GM21381 (cell line): ENCODE data around the gene BRD3.
"Not testable (repeated sequence)": the region's sequence is repeated elsewhere in the genome, so short reads cannot be mapped to it uniquely, and the experiment has no call there.

Experiments used
- ATAC-seq: cut with Tn5 transposase; IDR thresholded peaks from one replicate; pipeline ENCODE4 v1.9.1; 2021; ENCODE audit warnings: mild to moderate bottlenecking, moderate library complexity; ENCODE audit not compliant: unreplicated experiment

The BRD3 gene

GRCh38 chr9:134067904-134068743 is at the start of gene BRD3:
Gene BRD3, minus strand, starts transcription at chr9:134068026. Its CDS starts 14,549 bp downstream, at chr9:134053477.
- ATAC-seq, result peak; percentile 74

GRCh38 chr9:134112561-134112960 is 44.7 kb upstream of the BRD3 start:
- no peak for ATAC-seq

DNA sequence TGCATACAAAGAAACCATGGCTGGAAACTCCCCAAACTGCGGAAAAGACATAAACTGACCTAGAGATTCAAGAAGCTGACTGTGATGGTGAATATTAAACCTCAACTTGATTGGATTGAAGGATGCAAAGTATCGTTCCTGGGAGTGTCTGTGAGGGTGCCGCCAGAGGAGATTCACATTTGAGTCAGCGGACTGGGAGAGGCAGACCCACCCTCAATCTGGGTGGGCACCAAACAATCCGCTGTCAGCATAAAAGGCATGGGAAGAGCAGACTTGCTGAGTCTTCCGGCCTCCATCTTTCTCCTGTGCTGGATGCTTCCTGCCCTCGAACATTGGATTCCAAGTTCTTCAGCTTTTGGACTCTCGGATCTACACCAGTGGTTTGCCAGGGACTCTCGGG is 43.2 kb upstream of the BRD3 start:
- no peak for ATAC-seq

DNA sequence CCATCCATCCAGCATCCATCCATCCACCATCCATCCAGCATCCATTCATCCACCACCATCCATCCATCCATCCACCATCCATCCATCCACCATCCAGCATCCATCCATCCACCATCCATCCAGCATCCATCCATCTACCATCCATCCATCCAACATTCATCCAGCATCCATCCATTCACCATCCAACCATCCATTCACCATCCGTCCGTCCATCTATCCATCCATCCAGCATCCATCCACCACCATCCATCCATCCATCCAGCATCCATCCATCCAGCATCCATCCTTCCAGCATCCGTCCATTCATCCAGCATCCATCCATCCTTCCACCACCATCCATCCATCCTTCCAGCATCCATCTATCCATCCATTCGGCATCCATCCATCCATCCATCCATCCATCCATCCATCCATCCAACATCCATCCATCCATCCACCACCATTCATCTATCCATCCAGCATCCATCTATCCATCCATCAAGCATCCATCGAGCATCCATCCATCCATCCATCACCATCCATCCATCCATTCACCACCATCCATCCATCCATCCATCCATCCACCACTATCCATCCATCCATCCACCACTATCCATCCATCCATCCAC is 35.7 kb upstream of the BRD3 start:
- no peak for ATAC-seq

- ATAC-seq, result no peak
Observed at GRCh38 chr9:134101623-134102149, 33.9 kb upstream of the BRD3 start.

DNA sequence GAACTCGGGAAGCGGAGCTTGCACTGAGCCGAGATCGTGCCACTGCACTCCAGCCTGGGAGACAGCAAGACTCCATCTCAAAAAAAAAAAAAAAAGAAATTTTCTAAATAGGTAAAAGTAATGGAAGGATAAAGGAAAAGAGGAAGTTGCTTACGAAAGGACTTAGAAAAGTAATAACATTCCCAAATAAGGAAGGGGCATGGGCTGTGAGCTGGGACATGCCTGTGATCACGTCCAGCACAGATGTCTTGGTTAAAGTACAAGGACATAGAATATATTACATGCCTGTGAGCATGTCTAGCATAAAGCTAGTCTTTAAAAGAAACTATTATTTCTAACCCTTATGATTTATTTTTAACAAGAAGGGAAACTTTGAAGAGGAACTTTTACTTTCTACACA is 33.3 kb upstream of the BRD3 start:
- not testable (repeated sequence) for ATAC-seq

DNA sequence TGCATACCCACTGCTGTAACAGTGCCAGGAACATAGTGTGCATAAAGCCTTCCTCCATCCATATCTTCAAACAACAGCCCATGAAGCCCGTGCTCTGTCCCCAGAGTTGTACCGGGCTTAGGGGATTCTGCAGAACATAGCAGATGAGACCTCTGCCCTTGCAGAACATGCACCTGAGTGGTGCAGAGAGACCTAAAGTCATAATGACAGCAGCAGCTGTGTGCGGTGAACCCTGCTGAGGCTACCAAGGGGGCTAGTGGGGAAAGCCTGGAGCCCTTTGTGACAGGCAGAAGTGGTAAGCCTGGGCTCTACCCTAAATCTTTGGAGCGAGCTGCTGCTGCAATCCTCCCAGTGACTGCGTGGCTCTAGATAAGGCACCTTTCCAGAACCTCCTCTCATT is 32.2 kb upstream of the BRD3 start:
- no peak for ATAC-seq

DNA sequence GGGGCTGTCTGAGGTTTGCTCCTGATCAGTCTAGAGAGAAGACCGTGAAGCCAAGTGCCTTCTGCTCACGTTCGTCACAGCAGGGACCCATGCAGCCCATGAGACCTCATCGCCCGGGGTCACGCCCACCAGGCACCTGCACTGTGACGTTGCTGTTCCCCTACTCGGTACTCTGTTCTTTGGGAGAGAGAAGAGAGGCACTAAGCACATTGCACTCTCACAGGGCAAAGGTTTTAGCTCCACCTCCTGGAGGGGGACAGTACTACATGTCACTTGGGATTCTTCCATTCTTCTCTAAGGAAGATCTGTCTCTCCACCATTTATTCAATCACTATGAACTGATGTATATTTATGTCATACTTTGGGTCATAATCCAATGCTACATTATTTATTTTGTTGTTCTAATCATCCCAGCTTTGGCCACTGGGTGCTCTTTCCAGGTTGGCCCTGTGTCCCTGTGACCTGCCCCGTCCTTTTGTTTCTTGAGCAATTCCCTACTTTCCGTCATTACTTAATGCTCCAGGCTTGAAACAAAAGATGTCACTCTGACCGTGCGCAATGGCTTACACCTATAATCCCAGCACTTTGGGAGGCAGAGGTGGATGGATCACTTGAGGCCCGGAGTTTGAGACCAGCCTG is 31.4 kb upstream of the BRD3 start:
- ATAC-seq, result no peak

DNA sequence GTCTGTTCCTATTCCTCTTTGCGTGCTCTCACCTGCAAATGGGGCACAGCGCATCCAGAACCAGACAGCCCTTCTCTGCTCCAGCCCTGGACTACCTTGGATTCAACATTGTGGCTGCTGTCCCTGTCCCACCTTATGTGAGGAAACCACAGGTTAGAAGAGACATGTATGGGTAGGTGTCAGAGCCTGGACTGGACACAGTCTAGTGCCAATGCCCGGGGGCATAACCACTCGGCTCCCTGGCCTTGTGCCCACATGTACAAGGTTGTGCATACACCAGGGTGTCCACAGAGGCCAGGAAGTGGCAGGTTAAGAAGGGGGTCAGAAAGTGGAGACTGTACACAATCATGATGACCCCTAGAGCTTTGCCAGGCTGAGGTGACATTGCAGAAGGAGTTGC is 22.1 kb upstream of the BRD3 start:
- ATAC-seq, result no peak

DNA sequence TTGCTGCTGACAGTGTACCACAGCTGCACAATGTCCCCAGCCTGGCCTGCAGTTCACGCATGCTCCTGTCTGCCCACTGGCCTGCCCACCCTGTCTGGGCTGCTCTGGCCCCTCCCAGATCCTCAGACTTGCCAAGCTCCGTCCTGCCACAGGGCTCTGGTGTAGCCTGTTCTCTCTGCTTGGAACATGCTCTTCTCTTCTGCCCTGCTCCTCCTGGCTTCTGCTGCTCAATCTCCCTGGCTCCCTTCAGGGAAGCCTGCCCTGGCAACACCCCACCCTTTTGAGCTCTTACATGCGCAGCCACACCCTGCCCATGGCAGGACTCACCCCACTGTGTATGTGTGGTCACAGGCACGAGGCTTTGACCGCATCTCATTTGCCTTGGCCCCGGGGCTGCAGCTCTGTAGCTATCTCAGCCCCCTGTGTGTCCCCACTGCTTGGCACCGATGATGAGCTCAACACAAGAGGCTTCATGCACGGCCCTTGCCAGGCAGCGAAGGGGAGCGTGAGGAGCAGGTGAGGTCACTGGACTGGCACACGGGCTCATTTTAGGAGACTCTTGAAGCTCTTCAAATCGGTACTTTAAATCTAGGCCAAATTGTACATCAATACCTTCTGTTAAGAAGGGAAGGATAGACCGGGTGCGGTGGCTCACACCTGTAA is 20.4 kb upstream of the BRD3 start:
- ATAC-seq, result no peak

DNA sequence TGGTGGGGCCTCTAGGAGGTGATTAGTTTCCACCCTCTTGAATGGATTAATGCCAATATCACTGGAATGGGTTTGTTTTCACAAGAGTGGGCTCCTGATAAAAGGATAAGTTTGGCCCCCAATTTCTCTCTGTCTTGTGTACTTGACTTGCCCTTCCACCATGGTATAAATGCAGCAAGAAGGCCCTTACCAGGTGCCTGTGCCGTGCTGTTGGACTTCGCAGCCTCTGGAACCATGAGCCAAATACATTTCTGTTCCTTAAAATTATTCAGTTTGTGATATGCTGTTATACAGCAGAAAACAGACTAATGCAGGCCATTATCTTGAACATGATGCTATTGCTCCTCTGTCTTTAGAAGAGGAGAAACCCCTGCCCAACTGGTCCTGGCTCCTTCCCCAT is 17.8 kb upstream of the BRD3 start:
- ATAC-seq, result no peak

DNA sequence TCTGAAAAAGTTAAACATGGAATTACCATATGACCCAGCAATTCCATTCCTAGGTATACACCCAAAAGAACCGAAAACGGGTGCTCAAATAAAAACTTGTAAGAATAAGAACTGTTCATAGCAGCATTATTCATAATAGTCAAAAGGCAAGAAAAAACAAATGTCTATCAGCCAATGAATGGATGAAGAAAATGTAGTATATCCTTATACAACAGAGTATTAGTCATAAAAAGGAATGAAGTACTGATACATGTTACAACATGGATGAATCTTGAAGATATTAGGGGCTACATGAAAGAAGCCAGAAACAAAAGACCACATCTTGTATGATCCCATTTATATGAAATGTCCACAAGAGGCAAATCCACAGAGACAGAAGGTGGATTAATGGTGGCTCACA is 15.6 kb upstream of the BRD3 start:
- no peak for ATAC-seq

- ATAC-seq, result no peak
Observed at GRCh38 chr9:134076644-134077043, 8.8 kb upstream of the BRD3 start.

DNA sequence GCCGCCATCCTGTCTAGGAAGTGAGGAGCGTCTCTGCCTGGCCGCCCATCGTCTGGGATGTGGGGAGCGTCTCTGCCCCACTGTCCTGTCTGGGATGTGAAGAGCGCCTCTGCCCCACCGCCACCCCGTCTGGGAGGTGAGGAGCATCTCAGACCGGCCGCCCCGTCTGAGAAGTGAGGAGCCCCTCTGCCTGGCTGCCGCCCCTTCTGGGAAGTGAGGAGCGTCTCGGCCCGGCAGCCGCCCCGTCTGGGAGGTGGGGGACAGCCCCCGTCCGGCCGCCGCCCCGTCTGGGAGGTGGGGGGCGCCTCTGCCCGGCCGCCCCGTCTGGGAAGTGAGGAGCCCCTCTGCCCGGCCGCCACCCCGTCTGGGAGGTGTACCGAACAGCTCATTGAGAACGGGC is 7.9 kb upstream of the BRD3 start:
- ATAC-seq, result not testable (repeated sequence)

- ATAC-seq, result no peak
Observed at GRCh38 chr9:134073500-134073899, 5.7 kb upstream of the BRD3 start.

GRCh38 chr9:134072683-134073082 is 4.9 kb upstream of the BRD3 start:
- not testable (repeated sequence) for ATAC-seq

- no peak for ATAC-seq
Observed at GRCh38 chr9:134071149-134071548, 3.3 kb upstream of the BRD3 start.

GRCh38 chr9:134069480-134070399 is 1.9 kb upstream of the BRD3 start:
- no peak for ATAC-seq

DNA sequence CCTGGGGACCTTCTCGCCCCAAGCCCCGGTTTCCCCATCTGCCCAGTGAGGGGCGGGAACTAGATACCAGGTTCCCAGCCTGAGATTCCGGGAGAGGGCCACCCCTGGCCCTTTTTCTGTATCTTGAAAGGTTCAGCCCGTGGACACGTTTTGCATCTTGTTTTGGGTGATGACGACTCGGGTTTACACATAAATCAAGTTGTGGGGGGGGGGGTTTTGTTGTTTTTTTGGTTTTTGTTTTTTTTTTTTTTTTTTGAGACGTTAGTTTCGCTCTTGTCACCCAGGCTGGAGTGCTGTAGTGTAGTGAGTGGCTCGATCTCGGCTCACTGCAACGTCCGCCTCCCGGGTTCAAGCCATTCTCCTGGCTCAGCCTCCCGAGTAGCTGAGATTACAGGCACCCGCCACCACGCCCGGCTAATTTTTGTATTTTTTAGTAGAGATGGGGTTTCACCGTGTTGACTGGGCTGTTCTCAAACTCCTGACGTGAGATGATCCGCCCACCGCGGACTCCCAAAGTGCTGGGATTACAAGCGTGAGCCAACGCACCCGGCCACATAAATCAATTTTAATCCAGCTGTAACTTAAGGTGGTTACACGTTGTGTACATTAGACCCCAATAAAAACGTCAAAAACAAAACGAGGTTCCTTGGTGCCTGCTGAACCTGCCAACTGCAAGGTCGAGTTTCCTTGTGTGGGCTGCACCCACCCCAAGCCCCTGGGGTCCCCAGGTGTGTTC is 1.1 kb upstream of the BRD3 start:
- no peak for ATAC-seq
